Natural killer cell (primary cell): Measurements from ENCODE around the gene KIF3C. TPM values are rescaled to one million over a fixed set of nuclear protein-coding genes. Genes with fewer than 3 reads are reported as not detected.

Source experiments
- ATAC-seq, 3 donors: fragments of 150-1000 bp in 2 of 3; fragments of 200-7000 bp in 1 of 3; cut with Tn5 transposase; 1 replicate in 1 of 3; 2 replicates in 2 of 3; pipeline ENCODE4 v1.10.0; 2021; ENCODE audit warnings: mild to moderate bottlenecking in 2 of 3, moderate library complexity in 2 of 3
- DNase-seq, 2 donors: peaks; one replicate each; pipeline versions ENCODE4 v3.0.0 to v3.0.0-alpha.2; 2013 to 2021; ENCODE audit warnings: mixed read lengths in 1 of 2
- H3K27ac ChIP-seq: one replicate; pipeline ENCODE4 v1.5.1; 2013; ENCODE audit warnings: mild to moderate bottlenecking, low read length
- H3K27me3 ChIP-seq: one replicate; pipeline ENCODE4 v1.6.1; 2013; ENCODE audit warnings: low read length; ENCODE audit not compliant: control insufficient read depth, insufficient read depth
- H3K36me3 ChIP-seq: one replicate; pipeline ENCODE4 v1.6.1; 2013; ENCODE audit warnings: low read length; ENCODE audit not compliant: control insufficient read depth, insufficient read depth
- H3K4me1 ChIP-seq: one replicate; pipeline ENCODE4 v1.6.1; 2013; ENCODE audit warnings: low read length; ENCODE audit not compliant: control insufficient read depth, insufficient read depth
- H3K4me3 ChIP-seq: one replicate; pipeline ENCODE4 v1.5.1; 2013; ENCODE audit warnings: low read length
- H3K9me3 ChIP-seq: one replicate; pipeline ENCODE4 v1.6.1; 2013; ENCODE audit warnings: low read length; ENCODE audit not compliant: control insufficient read depth, insufficient read depth
- H3K27ac Mint-ChIP-seq, 2 donors: one replicate each; pipeline ENCODE4 v1.8.0; 2022; ENCODE audit warnings: mild to moderate bottlenecking in 2 of 2, mixed read lengths in 2 of 2, moderate library complexity in 1 of 2
- H3K27me3 Mint-ChIP-seq, 2 donors: one replicate each; pipeline ENCODE4 v1.8.0; 2022; ENCODE audit warnings: low read depth in 2 of 2, mixed read lengths in 2 of 2
- H3K36me3 Mint-ChIP-seq: one replicate; pipeline ENCODE4 v1.8.0; 2022; ENCODE audit warnings: mixed read lengths
- H3K4me1 Mint-ChIP-seq, 2 donors: one replicate each; pipeline ENCODE4 v1.8.0; 2022; ENCODE audit warnings: mixed read lengths in 2 of 2
- H3K4me3 Mint-ChIP-seq: one replicate; pipeline ENCODE4 v1.8.0; 2022; ENCODE audit warnings: mild to moderate bottlenecking, moderate library complexity, mixed read lengths
- H3K9me3 Mint-ChIP-seq, 2 donors: one replicate each; pipeline ENCODE4 v1.8.0; 2022; ENCODE audit warnings: mixed read lengths in 2 of 2
- CTCF ChIP-seq: fragments of 200-600 bp; IDR thresholded peaks from one replicate; pipeline ENCODE4 v1.8.0; 2022; ENCODE audit warnings: antibody characterized with exemption
- WGBS: methylation state at CpG from one replicate; pipeline ENCODE4 v1.1.7; 2013; ENCODE audit warnings: missing lambda C conversion rate; ENCODE audit not compliant: insufficient coverage; 5-methylcytosine and 5-hydroxymethylcytosine counted together
- intact Hi-C: fragments of 100-400 bp; cut with micrococcal nuclease; formaldehyde crosslinking; loops from one replicate; pipeline ENCODE4 v1.14.2; 2022
- total RNA-seq, 4 donors: library from RNA; stranded (reverse); fragments of 120-200 nt in 1 of 4; gene quantifications; one replicate each; pipeline versions ENCODE4 v1.2.3 to v1.2.4, GENCODE V29; 2013 to 2022

Gene KIF3C
- total RNA-seq, 3 donors from 2014 or later (not counting 1 experiment from before 2014, with no cell fraction given) = 4.4 to 6.8 (median 5.1) TPM

DNA sequence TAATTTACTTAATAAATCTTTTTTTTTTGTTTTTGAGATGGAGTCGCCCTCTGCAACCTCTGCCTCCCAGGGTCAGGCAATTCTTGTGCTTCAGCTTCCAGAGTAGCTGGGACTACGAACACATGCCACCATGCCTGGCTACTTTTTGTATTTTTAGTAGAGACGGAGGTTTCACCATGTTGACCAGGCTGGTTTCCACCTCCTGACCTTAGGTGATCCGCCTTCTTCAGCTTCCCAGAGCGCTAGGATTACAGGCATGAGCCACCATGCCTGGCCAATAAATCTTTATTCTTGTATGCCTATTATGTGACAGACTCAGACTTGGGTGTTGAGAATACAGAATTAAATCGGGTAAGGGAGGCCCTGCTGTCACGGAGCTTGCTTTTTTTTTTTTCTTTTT, 87.3 kb downstream of the KIF3C start:
- 91% methylated on average over 7 of the region's 7 CpGs for WGBS
- no peak for DNase-seq

GRCh38 chr2:25894135-25894830, 88.0 kb downstream of the KIF3C start:
- Histone ChIP-seq H3K27me3 (no peaks in the 10 kb centered on the region), H3K27ac (no peak overlapping the region), H3K4me1 (no peaks in the 10 kb centered on the region), H3K36me3 (no peaks in the 10 kb centered on the region), H3K4me3 (no peak overlapping the region), H3K9me3 (no peaks in the 10 kb centered on the region)
- 86% methylated on average over 8 of the region's 8 CpGs for WGBS
- TF ChIP-seq CTCF = no peak
- Mint-ChIP-seq H3K4me1 (no peaks in the 10 kb centered on the region), H3K27me3 (peaks cover 0 to 3% of the 10 kb centered on the region in 2 donors), H3K9me3 (no peaks in the 10 kb centered on the region), H3K36me3 (no peaks in the 10 kb centered on the region), H3K4me3 (no peak overlapping the region), H3K27ac (no peak overlapping the region)
- intact Hi-C loops = no loop called here
- ATAC-seq (no peak), DNase-seq (no peak)

More for the DNA sequence above, 87.3 kb downstream of the KIF3C start:
- TF ChIP-seq CTCF = no peak
- no peaks in the 10 kb centered on the region for H3K4me1 ChIP-seq
- peaks cover 0 to 3% of the 10 kb centered on the region in 2 donors for H3K27me3 Mint-ChIP-seq
- no peak overlapping the region for H3K4me3 ChIP-seq
- H3K4me1 Mint-ChIP-seq = no peaks in the 10 kb centered on the region
- no peaks in the 10 kb centered on the region for H3K36me3 ChIP-seq
- H3K9me3 Mint-ChIP-seq = no peaks in the 10 kb centered on the region
- ATAC-seq = no peak
- no peaks in the 10 kb centered on the region for H3K9me3 ChIP-seq
- H3K27ac Mint-ChIP-seq = no peak overlapping the region
- H3K27me3 ChIP-seq = no peaks in the 10 kb centered on the region
- intact Hi-C loops = no loop called here
- no peak overlapping the region for H3K27ac ChIP-seq
- no peak overlapping the region for H3K4me3 Mint-ChIP-seq
- no peaks in the 10 kb centered on the region for H3K36me3 Mint-ChIP-seq

DNA sequence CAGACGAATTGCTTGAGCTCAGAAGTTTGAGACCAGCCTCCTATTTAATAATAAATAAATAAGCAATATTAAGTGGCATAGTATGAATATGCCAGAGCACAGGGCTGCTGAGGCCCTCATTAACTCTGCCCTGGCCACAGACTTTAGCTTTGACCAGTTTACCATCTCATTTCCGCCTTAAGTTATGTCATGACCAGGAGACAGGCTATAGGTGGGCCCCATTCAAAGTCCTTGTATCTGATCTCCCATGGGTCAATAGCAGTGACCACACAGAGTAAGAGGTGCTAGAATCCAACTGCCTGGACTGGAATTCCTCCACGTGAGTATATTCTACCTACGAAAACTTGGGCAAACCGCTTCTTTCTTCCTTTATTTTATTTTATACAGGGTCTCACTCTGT, 90.6 kb downstream of the KIF3C start:
- Mint-ChIP-seq H3K4me3 (no peak overlapping the region), H3K36me3 (no peaks in the 10 kb centered on the region), H3K27me3 (peaks cover 0 to 3% of the 10 kb centered on the region in 2 donors), H3K9me3 (no peaks in the 10 kb centered on the region), H3K27ac (no peak overlapping the region), H3K4me1 (no peaks in the 10 kb centered on the region)
- Histone ChIP-seq H3K4me3 (no peak overlapping the region), H3K36me3 (no peaks in the 10 kb centered on the region), H3K4me1 (no peaks in the 10 kb centered on the region), H3K9me3 (no peaks in the 10 kb centered on the region), H3K27ac (no peak overlapping the region), H3K27me3 (no peaks in the 10 kb centered on the region)
- 90% methylated on average over 4 of the region's 5 CpGs for WGBS
- TF ChIP-seq CTCF = no peak
- no peak for ATAC-seq
- DNase-seq = no peak
- intact Hi-C loops = no loop called here
